CD14-positive monocyte (primary cell): ENCODE data around the gene ITPR2. TPM values are rescaled to one million over a fixed set of nuclear protein-coding genes. Genes with fewer than 3 reads are reported as not detected.

Source experiments
- DNase-seq, 3 donors: peaks; one replicate each; pipeline ENCODE4 v3.0.0-alpha.2; 2011 to 2022
- H2AFZ ChIP-seq: 2 replicates; pipeline ENCODE4 v1.6.0; 2012; ENCODE audit warnings: mild to moderate bottlenecking, low read depth, low read length, inconsistent platforms; ENCODE audit not compliant: insufficient read depth, poor library complexity, severe bottlenecking
- H3K27ac ChIP-seq, 2 donors: 1 replicate in 1 of 2; 2 replicates in 1 of 2; pipeline ENCODE4 v1.5.1; 2012 to 2013; ENCODE audit warnings: low read length in 2 of 2, control low read depth in 1 of 2, inconsistent platforms in 1 of 2, low read depth in 1 of 2, mild to moderate bottlenecking in 1 of 2
- H3K27me3 ChIP-seq, 2 donors: one replicate each; pipeline versions ENCODE4 v1.6.0 to v1.6.1; 2011 to 2013; ENCODE audit warnings: low read length in 2 of 2; ENCODE audit not compliant: control insufficient read depth in 2 of 2, insufficient read depth in 2 of 2
- H3K36me3 ChIP-seq, 2 donors: replicated peaks in 1 of 2; 1 replicate in 1 of 2; 2 replicates in 1 of 2; pipeline versions ENCODE4 v1.5.1 to v1.6.1; 2012 to 2013; ENCODE audit warnings: low read length in 2 of 2, control low read depth in 1 of 2, inconsistent platforms in 1 of 2, mild to moderate bottlenecking in 1 of 2; ENCODE audit not compliant: insufficient read depth in 2 of 2, control insufficient read depth in 1 of 2
- H3K4me1 ChIP-seq, 2 donors: 1 replicate in 1 of 2; 2 replicates in 1 of 2; pipeline versions ENCODE4 v1.5.1 to v1.6.1; 2012 to 2013; ENCODE audit warnings: low read length in 2 of 2, control low read depth in 1 of 2, inconsistent platforms in 1 of 2, mild to moderate bottlenecking in 1 of 2, moderate library complexity in 1 of 2; ENCODE audit not compliant: insufficient read depth in 2 of 2, control insufficient read depth in 1 of 2
- H3K4me2 ChIP-seq: replicated peaks from 2 replicates; pipeline ENCODE3; 2012; ENCODE audit warnings: low read length, moderate library complexity, mild to moderate bottlenecking; ENCODE audit not compliant: poor library complexity, severe bottlenecking; ENCODE audit errors: extremely low read depth
- H3K4me3 ChIP-seq, 3 experiments: fragments of 200-600 bp in 1 of 3; sonication (generic) in 1 of 3; replicated peaks in 1 of 3; 1 replicate in 2 of 3; 2 replicates in 1 of 3; pipeline ENCODE4 v1.5.1; 2011 to 2013; ENCODE audit warnings: low read length in 3 of 3, mild to moderate bottlenecking in 3 of 3, control low read depth in 2 of 3, low read depth in 2 of 3, inconsistent platforms in 1 of 3, moderate library complexity in 1 of 3
- H3K79me2 ChIP-seq: 2 replicates; pipeline ENCODE4 v1.6.0; 2012; ENCODE audit warnings: mild to moderate bottlenecking, control low read depth, inconsistent platforms, low read length, moderate library complexity; ENCODE audit not compliant: insufficient read depth
- H3K9ac ChIP-seq: 2 replicates; pipeline ENCODE4 v1.6.0; 2017; ENCODE audit warnings: low read length, mild to moderate bottlenecking; ENCODE audit not compliant: insufficient read depth, poor library complexity, severe bottlenecking
- H3K9me3 ChIP-seq, 2 donors: replicated peaks in 1 of 2; 1 replicate in 1 of 2; 2 replicates in 1 of 2; pipeline versions ENCODE4 v1.5.1 to v1.6.1; 2012 to 2013; ENCODE audit warnings: low read length in 2 of 2, control low read depth in 1 of 2; ENCODE audit not compliant: control insufficient read depth in 1 of 2, insufficient read depth in 1 of 2
- H4K20me1 ChIP-seq: 2 replicates; pipeline ENCODE4 v1.6.0; 2012; ENCODE audit warnings: mild to moderate bottlenecking, low read length, control low read depth, moderate library complexity; ENCODE audit not compliant: insufficient read depth
- H3K27ac Mint-ChIP-seq, 7 donors: one replicate each; pipeline ENCODE4 v1.8.0; 2020; ENCODE audit warnings: mild to moderate bottlenecking in 7 of 7, mixed read lengths in 7 of 7, moderate library complexity in 6 of 7, inconsistent platforms in 2 of 7
- H3K27me3 Mint-ChIP-seq, 3 donors: one replicate each; pipeline ENCODE4 v1.8.0; 2021 to 2022; ENCODE audit warnings: low read depth in 3 of 3, mild to moderate bottlenecking in 3 of 3, mixed read lengths in 3 of 3, moderate library complexity in 3 of 3, inconsistent platforms in 1 of 3
- H3K36me3 Mint-ChIP-seq, 2 donors: one replicate each; pipeline ENCODE4 v1.8.0; 2020; ENCODE audit warnings: mixed read lengths in 2 of 2, inconsistent platforms in 1 of 2, mild to moderate bottlenecking in 1 of 2
- H3K4me1 Mint-ChIP-seq: one replicate; pipeline ENCODE4 v1.8.0; 2020; ENCODE audit warnings: mild to moderate bottlenecking, mixed read lengths
- H3K4me3 Mint-ChIP-seq, 2 donors: one replicate each; pipeline ENCODE4 v1.8.0; 2020; ENCODE audit warnings: mild to moderate bottlenecking in 2 of 2, mixed read lengths in 2 of 2, moderate library complexity in 1 of 2
- H3K9me3 Mint-ChIP-seq, 7 donors: one replicate each; pipeline ENCODE4 v1.8.0; 2020 to 2022; ENCODE audit warnings: mixed read lengths in 7 of 7, mild to moderate bottlenecking in 6 of 7, moderate library complexity in 6 of 7, inconsistent platforms in 2 of 7
- CTCF ChIP-seq: fragments of 200-600 bp; IDR thresholded peaks from one replicate; pipeline ENCODE4 v1.8.0; 2022; ENCODE audit warnings: antibody characterized with exemption, mild to moderate bottlenecking
- WGBS: methylation state at CpG from one replicate; pipeline ENCODE4 v1.1.5; 2013; ENCODE audit warnings: missing lambda C conversion rate; ENCODE audit not compliant: insufficient coverage; 5-methylcytosine and 5-hydroxymethylcytosine counted together
- intact Hi-C, 2 donors: fragments of 100-400 bp; cut with micrococcal nuclease; formaldehyde crosslinking; loops; one replicate each; pipeline versions ENCODE4 v1.15.0 to v1.15.1; 2023
- polyA plus RNA-seq, 3 donors: library from polyadenylated mRNA; depleted of rRNA in 1 of 3; unstranded in 2 of 3; stranded (reverse) in 1 of 3; fragments of 300-500 nt in 2 of 3; fragments of >200 nt in 1 of 3; fragmentation: Illumina TruSeq in 2 of 3; gene quantifications; 1 replicate in 2 of 3; 2 replicates in 1 of 3; pipeline ENCODE4 v1.2.3, GENCODE V29; 2012 to 2021

ITPR2 gene
- polyA plus RNA-seq, 3 donors: 2.7 to 6.4 (median 5.7) TPM

- H3K4me1 Mint-ChIP-seq: peaks cover 40% of the 10 kb centered on the region
- H3K4me1 ChIP-seq: peaks cover 18 to 29% of the 10 kb centered on the region in 2 donors
- H3K4me3 ChIP-seq: peak overlapping the region in 2 of 3 experiments; percentile 6 to 61
- H3K27ac Mint-ChIP-seq: peak overlapping the region in 5 of 7 donors; percentile 37 to 71 (median 61)
- no peaks in the 10 kb centered on the region for H3K9me3 Mint-ChIP-seq
- H3K27ac ChIP-seq: no peak overlapping the region
- intact Hi-C loops: loop anchor here (5.0 kb wide), 2 partner anchors 106 to 186 kb away; partner anchors contain the start of genes FGFR1OP2 (in 1 of the 2) and INTS13 (in 1 of the 2)
- no peaks in the 10 kb centered on the region for H3K27me3 Mint-ChIP-seq
- WGBS: 35% methylated on average over 10 of the region's 13 CpGs
- no peak overlapping the region for H2AFZ ChIP-seq
- H3K4me3 Mint-ChIP-seq: peak overlapping the region in 1 of 2 donors; percentile 77
- H3K79me2 ChIP-seq: peaks cover 54% of the 10 kb centered on the region
- peaks cover 55% of the 10 kb centered on the region for H4K20me1 ChIP-seq
- no peaks in the 10 kb centered on the region for H3K36me3 ChIP-seq
- no peaks in the 10 kb centered on the region for H3K27me3 ChIP-seq
- H3K4me2 ChIP-seq: peak overlapping the region; percentile 34
- H3K36me3 Mint-ChIP-seq: no peaks in the 10 kb centered on the region
- no peak overlapping the region for H3K9ac ChIP-seq
- H3K9me3 ChIP-seq: no peaks in the 10 kb centered on the region
- TF ChIP-seq CTCF: no peak
- DNase-seq: peak in 1 of 3 donors; percentile 17
Observed at GRCh38 chr12:26830783-26831551, 2.0 kb downstream of the ITPR2 start.

- Histone ChIP-seq H3K4me3 (no peak overlapping the region), H3K79me2 (peaks cover 61% of the 10 kb centered on the region), H3K27me3 (no peaks in the 10 kb centered on the region), H2AFZ (no peak overlapping the region), H4K20me1 (peaks cover 61% of the 10 kb centered on the region), H3K9ac (no peak overlapping the region), H3K9me3 (no peaks in the 10 kb centered on the region), H3K4me2 (no peak overlapping the region), H3K36me3 (no peaks in the 10 kb centered on the region), H3K27ac (no peak overlapping the region), H3K4me1 (peaks cover 18 to 29% of the 10 kb centered on the region in 2 donors)
- no CpG with 5 or more reads among the region's 1 CpG for WGBS
- Mint-ChIP-seq H3K27ac (no peak overlapping the region), H3K27me3 (no peaks in the 10 kb centered on the region), H3K9me3 (no peaks in the 10 kb centered on the region), H3K4me1 (peaks cover 42% of the 10 kb centered on the region), H3K4me3 (no peak overlapping the region), H3K36me3 (no peaks in the 10 kb centered on the region)
- TF ChIP-seq CTCF: no peak
- DNase-seq: no peak
- intact Hi-C loops: loop anchor here (5.0 kb wide), 2 partner anchors 107 to 187 kb away; partner anchors contain the start of genes FGFR1OP2 (in 1 of the 2) and INTS13 (in 1 of the 2)
Observed at GRCh38 chr12:26830363-26830762, 2.6 kb downstream of the ITPR2 start.
